ENCODE measurements around the gene TMEM37. TPM values are rescaled to one million over a fixed set of nuclear protein-coding genes. Genes with fewer than 3 reads are reported as not detected.

TMEM37 gene
- total RNA-seq, 1 donor from 2014 or later, result 85.7 TPM

DNA sequence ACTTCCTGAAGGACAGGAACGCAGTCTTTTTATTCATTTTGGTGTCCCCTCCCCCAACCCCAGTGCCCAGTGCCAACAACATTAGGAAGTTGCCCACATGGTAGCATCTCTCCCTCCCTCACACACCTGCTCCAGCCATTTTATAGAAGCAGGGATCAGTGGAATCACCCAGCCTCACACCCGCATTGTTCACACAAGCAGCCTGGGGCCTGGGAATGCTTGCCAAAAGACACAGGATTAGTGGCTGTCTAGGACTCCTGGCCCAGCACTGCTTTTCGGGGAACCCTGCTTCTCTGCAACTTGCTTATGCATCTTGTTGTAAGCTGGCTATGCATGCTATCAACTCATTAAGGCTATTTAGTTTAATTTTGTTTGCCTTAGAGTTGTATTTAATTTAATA, 17.9 kb downstream of the TMEM37 start:
- peak; percentile 6 for ATAC-seq
- DNase-seq (ENCODE audit: low spot score), result no peak

DNA sequence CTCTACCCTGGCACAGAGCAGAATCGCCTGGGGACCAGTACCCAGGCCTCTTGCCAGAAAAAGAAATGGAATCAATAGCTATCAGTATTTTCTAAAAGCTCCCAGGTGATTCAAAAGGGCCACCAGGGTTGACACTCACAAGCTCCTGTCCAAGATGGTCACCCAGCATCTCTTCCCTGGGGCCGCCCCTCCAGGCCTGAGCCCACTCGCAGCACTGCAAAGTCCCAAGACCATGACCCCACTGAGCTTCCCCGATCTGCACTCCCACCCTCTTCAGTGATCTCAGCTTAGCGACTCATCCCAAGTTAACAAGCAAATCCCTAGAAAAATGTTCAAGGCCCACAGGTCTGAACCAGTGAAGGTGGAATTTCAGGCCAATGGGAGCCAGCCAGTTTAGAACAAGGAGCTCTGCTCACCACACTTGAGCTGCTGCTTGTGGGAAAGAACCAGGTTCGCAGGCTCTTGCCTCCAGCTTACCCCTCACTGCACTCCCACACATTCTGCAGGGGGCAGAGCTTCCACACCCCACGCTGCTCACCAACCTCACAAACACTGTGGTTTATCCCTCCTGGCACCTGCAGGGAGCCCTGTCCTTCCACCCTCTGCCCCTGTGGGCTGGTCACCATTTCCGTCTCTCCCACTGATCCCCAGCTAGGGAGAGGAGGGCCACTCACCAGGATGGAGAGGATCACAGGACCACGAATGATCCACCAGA, 19.8 kb downstream of the TMEM37 start:
- peak; percentile 12 for ATAC-seq
- no peak for DNase-seq (ENCODE audit: low spot score)

GRCh38 chr2:119453972-119454593, 22.4 kb downstream of the TMEM37 start:
- no peak for DNase-seq (ENCODE audit: low spot score)

DNA sequence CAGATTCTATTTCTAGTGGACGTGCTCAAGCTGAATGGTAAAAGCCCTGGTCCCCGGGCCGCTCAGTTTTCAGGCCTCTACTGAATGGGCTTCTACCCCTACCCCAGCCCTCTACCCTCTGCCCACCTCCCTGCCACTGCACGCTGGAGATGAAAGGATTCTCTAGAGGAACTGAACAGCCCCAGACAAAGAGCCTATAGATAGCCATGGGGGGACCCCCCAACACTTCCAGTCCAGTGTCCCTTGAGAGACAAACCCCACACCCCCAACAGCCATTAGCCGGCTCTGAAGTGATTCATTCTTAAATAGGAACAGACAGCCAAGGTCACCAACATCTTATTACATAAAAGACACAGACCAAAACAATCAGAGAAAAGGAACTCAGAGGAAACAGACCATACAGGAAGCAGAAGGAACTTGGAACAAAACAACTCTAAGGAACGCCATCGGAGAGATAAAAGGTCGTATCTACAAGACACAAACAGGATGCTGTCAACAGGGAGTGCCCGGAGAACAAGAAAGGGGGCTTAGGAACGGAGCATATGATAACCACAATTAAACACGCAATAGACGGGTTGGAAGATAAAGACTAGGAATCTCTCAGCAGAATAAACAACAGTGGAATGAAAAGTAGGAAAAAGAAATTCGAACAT, 23.5 kb downstream of the TMEM37 start:
- ATAC-seq, result peak; percentile 41
- no peak for DNase-seq (ENCODE audit: low spot score)

More at GRCh38 chr2:119453972-119454593, 22.4 kb downstream of the TMEM37 start:
- peak; percentile 9 for ATAC-seq

DNA sequence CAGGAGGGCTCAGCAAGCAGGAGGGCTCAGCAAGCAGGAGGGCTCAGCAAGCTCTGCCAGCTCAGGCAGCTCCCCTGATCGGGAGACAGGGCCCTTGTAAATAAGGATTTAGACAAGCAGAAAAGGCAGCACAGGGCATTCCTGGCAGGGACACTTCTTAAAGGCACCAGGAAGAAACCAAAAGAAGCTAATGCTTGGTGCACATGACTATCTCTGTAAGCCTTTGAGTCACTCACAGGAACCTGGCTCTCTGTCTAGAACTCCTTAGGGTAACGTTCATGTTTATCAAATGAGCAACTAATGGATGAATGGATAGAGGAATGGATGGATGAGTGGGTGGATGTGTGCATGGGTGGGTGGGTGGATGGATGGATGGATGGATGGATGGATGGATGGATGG, 28.4 kb downstream of the TMEM37 start:
- ATAC-seq (no peak), DNase-seq (ENCODE audit: low spot score) (no peak)

GRCh38 chr2:119461811-119462210, 30.2 kb downstream of the TMEM37 start:
- ATAC-seq (no peak), DNase-seq (ENCODE audit: low spot score) (no peak)

DNA sequence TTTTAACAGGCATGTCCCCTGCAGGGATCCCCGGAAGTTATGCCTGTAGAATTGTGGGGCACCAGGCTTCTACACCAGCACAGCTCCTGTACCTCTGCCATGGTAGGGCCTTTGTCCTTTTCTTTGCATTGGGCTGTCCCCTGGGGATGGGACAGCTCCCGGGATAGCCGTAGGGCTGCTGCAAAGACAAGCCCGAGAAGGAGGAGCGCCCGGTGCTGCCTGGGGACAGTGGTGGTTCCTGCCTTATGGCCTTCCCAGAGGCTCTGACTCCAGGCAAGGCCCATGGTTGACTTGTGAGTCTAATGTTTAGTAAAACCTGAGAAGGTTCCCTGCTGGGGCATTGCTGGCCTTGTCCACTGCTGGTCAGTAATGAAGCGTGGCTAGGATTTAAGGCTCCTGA, 30.9 kb downstream of the TMEM37 start:
- DNase-seq (ENCODE audit: low spot score), result no peak

GRCh38 chr2:119463136-119463535, 31.5 kb downstream of the TMEM37 start:
- DNase-seq (ENCODE audit: low spot score) (no peak), ATAC-seq (no peak)

More for the DNA sequence above, 30.9 kb downstream of the TMEM37 start:
- ATAC-seq, result no peak

DNA sequence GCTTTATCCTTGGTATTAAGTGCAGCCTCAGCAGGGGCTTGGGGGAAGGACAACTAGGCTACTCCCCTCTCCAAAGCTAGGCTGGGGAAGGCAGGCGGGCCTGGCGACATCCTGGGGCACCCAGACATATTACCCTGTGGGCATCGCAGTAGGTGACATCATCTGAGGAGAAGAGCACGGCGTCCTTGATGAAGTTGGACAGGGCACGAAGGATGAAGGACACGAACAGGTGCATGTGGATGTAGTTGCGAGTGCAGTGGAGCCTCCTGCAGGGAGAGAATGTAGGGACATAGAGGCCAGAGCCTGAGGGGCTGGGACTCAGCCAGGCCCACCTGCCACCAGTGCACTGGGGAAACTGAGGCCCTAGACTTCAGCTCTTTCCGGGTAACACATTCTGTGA, 32.3 kb downstream of the TMEM37 start:
- ATAC-seq (no peak), DNase-seq (ENCODE audit: low spot score) (no peak)

- DNase-seq (ENCODE audit: low spot score) (no peak), ATAC-seq (peak; percentile 70)
Measured at GRCh38 chr2:119464981-119465380, 33.3 kb downstream of the TMEM37 start.

DNA sequence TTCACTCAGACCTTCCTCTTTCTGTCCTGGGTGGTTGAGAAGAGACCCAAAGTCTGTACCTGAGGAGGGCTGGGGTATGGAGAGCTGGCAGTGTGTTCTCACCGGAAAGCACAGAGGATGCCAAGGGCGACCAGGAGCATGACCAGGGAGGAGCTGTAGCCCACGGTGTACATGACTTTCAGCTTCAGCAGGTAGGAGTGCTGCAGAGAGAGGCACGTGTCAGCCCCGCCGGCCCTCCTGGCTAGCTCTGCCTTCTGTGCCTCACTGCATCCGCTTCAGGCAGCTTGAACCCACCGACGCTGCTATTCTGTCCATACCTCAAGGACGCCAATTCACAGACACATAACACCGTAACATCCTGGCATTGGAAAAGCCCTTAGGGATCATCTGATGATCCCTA, 34.0 kb downstream of the TMEM37 start:
- DNase-seq (ENCODE audit: low spot score), result no peak
- ATAC-seq, result no peak

GRCh38 chr2:119466373-119466772, 34.7 kb downstream of the TMEM37 start:
- DNase-seq (ENCODE audit: low spot score), result no peak
- ATAC-seq, result no peak

DNA sequence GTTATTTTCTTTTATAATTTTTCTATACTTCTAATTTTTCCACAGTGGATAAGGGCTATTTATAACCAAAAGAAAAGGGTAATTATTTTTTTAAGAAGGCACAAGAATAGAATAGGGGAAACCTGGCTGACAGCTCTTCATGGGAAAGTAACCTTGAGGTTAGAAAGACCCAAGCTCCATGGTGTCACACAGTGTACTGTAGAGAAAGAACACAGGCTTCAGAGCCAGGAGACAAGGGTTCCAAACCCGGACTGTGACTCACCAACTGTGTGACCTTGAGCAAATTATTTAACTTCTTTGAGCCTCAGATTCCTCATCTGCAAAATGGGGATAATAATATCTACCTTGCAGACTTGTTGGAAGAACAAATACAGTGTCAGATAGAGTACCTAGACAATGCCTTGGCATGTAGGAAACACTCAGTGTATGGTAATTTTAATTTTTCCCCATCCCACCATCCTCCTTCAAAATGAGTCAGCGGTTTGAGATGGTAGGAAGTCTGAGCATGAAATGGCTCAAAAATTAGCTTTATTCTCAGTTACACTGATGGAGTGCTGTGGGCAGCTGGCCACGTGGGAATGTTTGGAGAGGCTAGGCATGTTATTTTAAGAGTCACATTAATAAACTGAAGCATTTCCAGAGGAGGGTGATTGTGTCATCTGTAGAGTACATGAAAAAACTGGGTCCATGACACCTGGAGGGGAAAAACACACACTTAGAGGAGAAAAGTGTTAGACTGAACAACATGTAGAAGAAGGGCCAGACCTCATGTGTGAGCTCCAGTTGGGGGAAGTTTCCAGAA, 36.7 kb downstream of the TMEM37 start:
- DNase-seq (ENCODE audit: low spot score) (no peak), ATAC-seq (no peak)

DNA sequence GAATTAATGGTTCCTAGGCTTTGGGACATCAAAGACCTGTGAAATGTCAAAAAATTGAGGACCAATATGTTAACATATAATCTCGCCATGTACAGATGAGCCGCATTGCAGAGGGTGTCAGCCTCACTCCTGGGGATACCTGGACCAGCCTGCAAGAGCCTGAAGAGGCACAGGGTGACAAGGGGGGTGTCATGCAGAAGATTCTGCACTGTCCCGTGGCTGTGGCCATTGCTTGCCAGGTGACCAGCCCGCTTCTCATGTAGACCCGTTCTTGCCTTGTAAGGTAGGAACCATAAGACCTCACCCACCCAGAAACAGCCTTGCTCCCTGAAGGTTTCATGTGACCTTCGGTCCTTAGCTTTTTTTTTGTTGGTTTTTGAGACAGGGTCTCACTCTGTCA, 37.5 kb downstream of the TMEM37 start:
- no peak for DNase-seq (ENCODE audit: low spot score)

DNA sequence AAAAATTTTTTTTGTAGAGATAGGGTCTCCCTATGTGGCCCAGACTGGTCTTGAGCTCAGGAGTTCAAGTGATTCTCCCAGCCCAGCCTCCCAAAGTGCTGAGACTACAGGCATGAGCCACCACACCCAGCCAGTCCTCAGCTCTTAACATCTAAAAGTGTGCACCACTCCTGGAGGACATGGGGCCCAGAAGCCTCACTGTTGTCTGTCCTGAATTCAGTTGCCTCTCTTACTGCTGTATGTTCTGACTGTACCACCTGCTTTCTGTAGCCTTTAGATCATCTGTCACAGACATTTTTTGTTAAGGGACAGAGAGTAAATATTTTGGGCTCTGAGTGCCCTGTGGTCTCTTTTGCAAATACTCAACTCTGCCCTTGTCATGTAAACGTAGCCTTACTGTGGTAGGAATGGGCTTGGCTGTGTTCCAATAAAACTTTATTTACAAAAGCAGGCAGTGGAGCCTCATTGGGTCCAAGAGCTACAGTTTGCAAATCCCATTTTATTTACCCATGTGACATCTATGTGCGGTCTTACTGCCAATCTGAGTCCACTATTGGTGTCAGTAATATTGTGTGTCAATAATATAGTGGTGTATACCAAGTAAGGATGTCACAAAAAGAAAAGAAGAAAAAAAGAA, 38.1 kb downstream of the TMEM37 start:
- ATAC-seq (peak; percentile 44), DNase-seq (ENCODE audit: low spot score) (no peak)

More for the DNA sequence above, 37.5 kb downstream of the TMEM37 start:
- ATAC-seq, result no peak

DNA sequence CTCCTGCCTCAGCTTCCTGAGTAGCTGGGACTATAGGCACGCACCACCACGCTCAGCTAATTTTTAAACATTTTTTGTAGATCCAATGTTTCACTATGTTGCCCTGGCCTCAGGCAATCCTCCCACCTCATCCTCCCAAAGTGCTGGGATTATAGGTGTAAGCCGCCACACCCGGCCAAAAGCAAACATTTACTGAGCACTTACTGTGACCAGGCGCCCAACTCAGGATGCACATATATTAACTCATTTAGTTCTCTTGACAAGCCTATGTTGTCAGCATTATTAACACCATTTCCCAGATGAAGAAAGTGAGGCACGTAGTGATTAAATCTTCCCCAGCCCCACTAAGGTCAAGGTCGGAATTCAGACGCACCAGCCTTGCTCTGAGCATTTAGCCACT, 41.1 kb downstream of the TMEM37 start:
- no peak for DNase-seq (ENCODE audit: low spot score)
- ATAC-seq, result no peak

- ATAC-seq (no peak), DNase-seq (ENCODE audit: low spot score) (no peak)
Measured at GRCh38 chr2:119473621-119474370, 42.1 kb downstream of the TMEM37 start.

DNA sequence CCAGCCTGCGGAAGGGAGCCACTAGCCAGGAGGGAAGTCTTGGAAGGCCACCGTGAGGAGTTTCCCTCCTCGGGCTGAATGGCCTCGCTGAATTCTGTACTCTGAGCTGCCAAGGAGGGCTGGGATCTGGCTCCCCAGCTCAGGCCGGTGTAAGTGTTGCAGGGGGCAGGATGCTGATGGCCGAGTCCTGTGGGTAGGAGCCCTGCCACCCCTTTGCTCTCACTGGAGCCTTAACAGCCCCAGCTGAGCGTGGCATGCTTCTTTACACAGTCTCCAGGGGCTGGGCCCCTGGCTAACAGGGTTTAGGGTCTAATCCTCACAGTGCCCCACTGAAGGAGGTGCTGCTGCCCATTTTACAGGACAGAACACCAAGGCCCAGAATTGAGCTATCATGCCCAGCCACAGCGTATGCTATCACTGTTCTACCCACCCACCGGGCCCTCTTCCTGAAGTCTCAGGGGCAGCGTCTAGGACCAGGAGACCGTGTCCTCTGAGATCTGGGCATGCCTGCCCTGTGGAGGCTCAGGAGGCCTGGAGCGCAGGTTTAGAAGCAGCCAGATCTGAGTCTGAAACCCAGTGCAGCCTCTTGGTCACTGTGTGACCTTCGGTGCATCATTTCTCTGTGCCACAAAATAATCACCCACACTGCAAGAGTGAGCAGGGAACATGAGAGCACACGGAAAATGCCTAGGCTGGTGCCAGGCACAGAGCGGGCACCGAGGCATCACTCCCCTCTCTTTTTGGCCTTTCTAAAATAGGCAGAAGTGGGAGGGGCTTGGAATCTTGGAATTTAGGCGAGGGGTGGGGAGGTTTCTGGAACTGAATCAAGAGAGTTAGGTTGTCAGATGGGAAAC, 42.9 kb downstream of the TMEM37 start:
- DNase-seq (ENCODE audit: low spot score), result peak; percentile 23
- ATAC-seq, result no peak

GRCh38 chr2:119475225-119475856, 43.7 kb downstream of the TMEM37 start:
- DNase-seq (ENCODE audit: low spot score) (peak; percentile 30), ATAC-seq (no peak)
